Right lobe of liver (tissue), 4 donors: Measurements from ENCODE around the gene POLR2J.

Source experiments
- CTCF ChIP-seq, 4 donors: fragments of 200-600 bp in 3 of 4; fragments of 450-650 bp in 1 of 4; IDR thresholded peaks; one replicate each; pipeline versions ENCODE4 v1.5.1 to v1.8.0; 2016 to 2022; ENCODE audit warnings: antibody characterized with exemption in 4 of 4, mild to moderate bottlenecking in 2 of 4
- POLR2A ChIP-seq: fragments of 450-650 bp; IDR thresholded peaks from one replicate; pipeline ENCODE4 v1.6.1; 2017; ENCODE audit warnings: antibody characterized with exemption, mild to moderate bottlenecking
- donor health status: DM: no; HTN: no; CAD: no.
- donor health status: DM: no; HTN: no; CAD: no.
- donor health status: DM: no; HTN: yes; CAD: no.

GRCh38 chr7:102453319-102453718 lies 25.4 kb downstream of the POLR2J start:
- TF ChIP-seq CTCF (IDR thresholded peaks at IDR 0.05) (no peak), POLR2A (no peak)
